Endothelial cell of umbilical vein (primary cell): ENCODE data around the gene KDM5C. TPM values are rescaled to one million over a fixed set of nuclear protein-coding genes. Genes with fewer than 3 reads are reported as not detected.

Experiments used
- BruUV-seq: library from RNA; stranded (reverse); fragments of 400-500 nt; replicated peaks from 2 replicates; lab custom pipeline; 2021; lab: Mats Ljungman, UMichigan
- CTCF ChIA-PET: fragments of 300-600, 350-600 bp; sonication (Branson Sonifier 250); formaldehyde crosslinking; loops from one replicate; lab custom pipeline; 2021; ENCODE audit warnings: antibody characterized with exemption, inconsistent platforms; lab: Charles Lee
- POLR2A ChIA-PET: fragments of 300-600, 350-600 bp; sonication (Branson Sonifier 250); formaldehyde crosslinking; loops from one replicate; lab custom pipeline; 2021; ENCODE audit warnings: antibody characterized with exemption, inconsistent platforms; lab: Charles Lee
- DNase-seq: peaks from one replicate; pipeline ENCODE4 v3.0.0-alpha.2; 2011; ENCODE audit warnings: low read depth, low spot score
- FAIRE-seq: peaks from 2 replicates; lab custom pipeline; 2011; peaks lifted over from hg19 to GRCh38; lab: Jason Lieb, UNC
- H2AFZ ChIP-seq: 2 replicates; pipeline ENCODE4 v1.6.0; 2012; ENCODE audit warnings: low read depth, low read length, control low read depth, inconsistent platforms
- H3K27ac ChIP-seq: 2 replicates; pipeline ENCODE4 v1.5.1; 2011; ENCODE audit warnings: low read depth, mild to moderate bottlenecking, control low read depth, low read length, moderate library complexity; ENCODE audit not compliant: insufficient read depth
- H3K27me3 ChIP-seq, 2 experiments: 2 replicates each; pipeline versions ENCODE4 v1.6.0 to v1.6.1; 2011; ENCODE audit warnings: low read length in 2 of 2, mixed read lengths in 1 of 2; ENCODE audit not compliant: control insufficient read depth in 2 of 2, insufficient read depth in 2 of 2
- H3K36me3 ChIP-seq, 2 experiments: 2 replicates in 1 of 2; 3 replicates in 1 of 2; pipeline ENCODE4 v1.5.1; 2011; ENCODE audit warnings: low read length in 2 of 2, mild to moderate bottlenecking in 1 of 2, moderate library complexity in 1 of 2; ENCODE audit not compliant: control insufficient read depth in 2 of 2, insufficient read depth in 2 of 2; ENCODE audit errors: extremely low read depth in 1 of 2
- H3K4me1 ChIP-seq: 3 replicates; pipeline ENCODE4 v1.5.1; 2011; ENCODE audit warnings: mild to moderate bottlenecking, low read length; ENCODE audit not compliant: control insufficient read depth, insufficient read depth; ENCODE audit errors: extremely low read depth
- H3K4me2 ChIP-seq: 2 replicates; pipeline ENCODE4 v1.6.1; 2011; ENCODE audit warnings: low read length, control low read depth, mixed read lengths; ENCODE audit not compliant: insufficient read depth
- H3K4me3 ChIP-seq, 3 experiments: fragments of 200-600 bp in 1 of 3; sonication (generic), shearing (Covaris generic) in 1 of 3; replicated peaks in 1 of 3; 2 replicates each; pipeline ENCODE4 v1.5.1; 2011 to 2016; ENCODE audit warnings: control low read depth in 3 of 3, low read length in 3 of 3, mild to moderate bottlenecking in 2 of 3, inconsistent platforms in 1 of 3, low read depth in 1 of 3, moderate library complexity in 1 of 3; ENCODE audit not compliant: insufficient read depth in 1 of 3
- H3K79me2 ChIP-seq: 2 replicates; pipeline ENCODE4 v1.6.0; 2012; ENCODE audit warnings: low read length, inconsistent platforms; ENCODE audit not compliant: control insufficient read depth, insufficient read depth
- H3K9ac ChIP-seq: replicated peaks from 2 replicates; pipeline ENCODE3; 2011; ENCODE audit warnings: low read length, control low read depth; ENCODE audit not compliant: insufficient read depth; ENCODE audit errors: extremely low read depth
- H3K9me1 ChIP-seq: replicated peaks from 3 replicates; pipeline ENCODE4 v1.6.0; 2011; ENCODE audit warnings: mild to moderate bottlenecking, low read length; ENCODE audit not compliant: control insufficient read depth, insufficient read depth; ENCODE audit errors: extremely low read depth
- H3K9me3 ChIP-seq: replicated peaks from 2 replicates; pipeline ENCODE4 v1.5.1; 2012; ENCODE audit warnings: low read length, inconsistent platforms; ENCODE audit not compliant: control insufficient read depth, insufficient read depth
- H4K20me1 ChIP-seq: replicated peaks from 2 replicates; pipeline ENCODE3; 2011; ENCODE audit warnings: mild to moderate bottlenecking, low read length; ENCODE audit not compliant: control insufficient read depth, insufficient read depth; ENCODE audit errors: extremely low read depth
- EZH2 ChIP-seq: IDR thresholded peaks from 2 replicates; pipeline ENCODE4 v1.6.1; 2012; ENCODE audit warnings: borderline replicate concordance, low read depth, mild to moderate bottlenecking, moderate library complexity, low read length, inconsistent platforms; ENCODE audit not compliant: severe bottlenecking
- FOS ChIP-seq: IDR thresholded peaks from 2 replicates; pipeline ENCODE4 v1.6.1; 2011; ENCODE audit warnings: mild to moderate bottlenecking, low read length, moderate library complexity, borderline replicate concordance; ENCODE audit not compliant: insufficient read depth
- GATA2 ChIP-seq: IDR thresholded peaks from 2 replicates; pipeline ENCODE4 v1.7.0; 2011; ENCODE audit warnings: low read depth, mild to moderate bottlenecking, moderate library complexity, mixed read lengths, low read length; ENCODE audit not compliant: insufficient read length, insufficient read depth
- JUN ChIP-seq: IDR thresholded peaks from 2 replicates; pipeline ENCODE4 v1.6.1; 2011; ENCODE audit warnings: borderline replicate concordance, low read depth; ENCODE audit not compliant: insufficient read length, insufficient read depth
- MYC ChIP-seq: IDR thresholded peaks from one replicate; pipeline ENCODE4 v1.6.1; 2011; ENCODE audit warnings: mild to moderate bottlenecking, low read depth, low read length
- POLR2A ChIP-seq: IDR thresholded peaks from 2 replicates; pipeline ENCODE4 v1.6.1; 2012; ENCODE audit warnings: low read depth, mild to moderate bottlenecking, control low read depth, low read length
- POLR2AphosphoS5 ChIP-seq: IDR thresholded peaks from 2 replicates; pipeline ENCODE4 v1.6.1; 2012; ENCODE audit warnings: low read depth, mild to moderate bottlenecking, control low read depth, low read length, moderate library complexity; ENCODE audit not compliant: insufficient read depth
- dilution Hi-C: fragments of 300-500 bp; cut with MboI; formaldehyde crosslinking; loops from one replicate; pipeline ENCODE4 v1.15.0; 2019; ENCODE audit warnings: low sequenced_read_pairs; ENCODE audit not compliant: extremely low pct_ligation_motif_present
- intact Hi-C: fragments of 100-400 bp; cut with micrococcal nuclease; formaldehyde crosslinking; loops from one replicate; pipeline ENCODE4 v1.10.0; 2022
- polyA plus RNA-seq, 4 experiments: library from polyadenylated mRNA; depleted of rRNA in 3 of 4; stranded (reverse) in 3 of 4; unstranded in 1 of 4; fragments of >200 nt; gene quantifications; 2 replicates each; pipeline versions ENCODE4 v1.2.1 to v1.2.3, GENCODE V29; 2011 to 2012; ENCODE audit warnings: missing spikeins in 1 of 4
- total RNA-seq: library from RNA; stranded (reverse); gene quantifications from 2 replicates; pipeline ENCODE4 v1.2.3, GENCODE V29; 2021
- TF ChIP-seq, protein P1 (sequence below): IDR thresholded peaks from 2 replicates; pipeline ENCODE4 v1.6.1; 2011; ENCODE audit not compliant: insufficient read depth, insufficient read length
- TF ChIP-seq, protein P2 (sequence below), 2 donors: IDR thresholded peaks; 1 replicate in 1 of 2; 2 replicates in 1 of 2; pipeline ENCODE4 v1.5.1; 2011; ENCODE audit warnings: low read length in 2 of 2, mild to moderate bottlenecking in 2 of 2, moderate library complexity in 2 of 2, control low read depth in 1 of 2, inconsistent platforms in 1 of 2, low read depth in 1 of 2; ENCODE audit not compliant: insufficient read depth in 1 of 2; ENCODE audit errors: extremely low read depth in 1 of 2

Gene KDM5C
- total and polyA plus RNA-seq, 2 donors (not counting 3 experiments of a cell fraction or from before 2014, with no cell fraction given): 44.7 to 78.7 TPM

DNA sequence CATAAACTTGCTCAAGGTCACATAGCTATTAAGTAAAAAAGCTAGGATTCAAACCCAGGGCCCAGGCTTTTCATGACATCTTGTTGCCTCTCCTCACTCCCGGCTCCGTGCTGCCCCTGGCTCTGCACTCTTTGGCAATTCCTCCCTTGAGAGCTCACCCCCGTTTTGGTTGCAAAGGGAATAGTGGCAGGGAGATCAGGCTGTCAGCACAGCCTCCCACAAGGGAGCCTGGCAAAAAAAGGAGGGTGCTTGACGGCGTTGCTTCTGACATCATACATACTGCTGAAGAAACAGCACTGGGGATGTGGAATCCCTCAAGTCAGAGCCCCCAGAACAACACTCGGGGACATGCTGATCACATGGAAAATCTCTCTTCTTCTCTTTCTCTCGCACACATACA, 35.8 kb upstream of the KDM5C start:
- peaks cover 13% of the 10 kb centered on the region for H3K4me1 ChIP-seq
- intact Hi-C loops (no loop called here), dilution Hi-C loops (no loop called here)
- BruUV-seq: no TSS peak
- ChIA-PET POLR2A (no interaction called here), CTCF (no interaction called here)
- no peaks in the 10 kb centered on the region for H4K20me1 ChIP-seq
- H3K27me3 ChIP-seq: no peaks in the 10 kb centered on the region
- no peak for DNase-seq
- H3K9me3 ChIP-seq: no peaks in the 10 kb centered on the region
- no peak overlapping the region for H3K9ac ChIP-seq
- H3K4me2 ChIP-seq: no peak overlapping the region
- H3K27ac ChIP-seq: no peak overlapping the region
- no peaks in the 10 kb centered on the region for H3K79me2 ChIP-seq
- no peak overlapping the region for H2AFZ ChIP-seq
- TF ChIP-seq, protein P1, sequence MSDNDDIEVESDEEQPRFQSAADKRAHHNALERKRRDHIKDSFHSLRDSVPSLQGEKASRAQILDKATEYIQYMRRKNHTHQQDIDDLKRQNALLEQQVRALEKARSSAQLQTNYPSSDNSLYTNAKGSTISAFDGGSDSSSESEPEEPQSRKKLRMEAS: no peak
- TF ChIP-seq EZH2: no peak
- no peak for TF ChIP-seq GATA2
- TF ChIP-seq POLR2AphosphoS5: no peak
- TF ChIP-seq JUN: no peak
- H3K9me1 ChIP-seq: no peaks in the 10 kb centered on the region
- H3K36me3 ChIP-seq: no peaks in the 10 kb centered on the region
- no peak for FAIRE-seq
- H3K4me3 ChIP-seq: no peak overlapping the region

DNA sequence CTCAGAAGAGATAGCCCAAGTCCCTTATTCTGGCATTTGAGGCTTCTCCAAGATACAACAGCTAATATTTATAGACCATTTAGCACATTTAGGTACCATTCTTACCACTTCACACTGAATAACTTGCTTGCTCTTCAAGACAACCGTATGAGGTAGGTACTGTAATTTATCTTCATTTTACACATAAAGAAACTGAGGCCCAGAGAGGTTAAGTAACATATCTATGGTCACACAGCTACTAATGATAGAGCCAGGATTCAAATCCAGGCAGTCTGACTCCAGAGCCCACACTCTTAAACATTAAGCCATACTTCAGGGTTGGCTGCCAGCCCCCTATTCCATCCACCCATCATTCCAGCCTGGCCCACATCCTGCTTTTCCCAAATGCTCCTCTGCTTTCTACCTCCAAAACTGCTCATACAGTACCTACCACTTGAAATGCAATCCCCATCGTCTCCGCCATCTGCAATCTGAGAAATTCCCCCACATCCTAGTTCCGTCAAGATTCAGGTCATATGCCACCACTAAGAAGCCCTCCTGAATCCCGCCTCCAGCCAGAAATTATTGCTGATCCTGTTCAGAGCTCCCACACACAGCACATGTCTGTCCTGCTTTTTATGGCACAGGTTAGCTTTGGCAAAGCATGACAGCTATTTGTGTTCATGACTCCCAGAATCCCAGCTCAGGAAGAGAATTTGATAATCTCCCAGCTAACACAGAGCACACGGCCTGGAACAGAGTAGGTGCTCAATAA, 32.8 kb upstream of the KDM5C start:
- no peak overlapping the region for H3K4me3 ChIP-seq
- H3K36me3 ChIP-seq: no peaks in the 10 kb centered on the region
- CTCF ChIA-PET: no interaction called here
- no peak overlapping the region for H3K27ac ChIP-seq
- FAIRE-seq (no peak), DNase-seq (no peak)
- no peaks in the 10 kb centered on the region for H3K9me1 ChIP-seq
- H2AFZ ChIP-seq: no peak overlapping the region
- BruUV-seq: no TSS peak
- H3K79me2 ChIP-seq: no peaks in the 10 kb centered on the region
- POLR2A ChIA-PET: no interaction called here
- TF ChIP-seq POLR2AphosphoS5 (no peak), EZH2 (no peak), MYC (no peak), FOS (no peak), POLR2A (no peak), JUN (no peak), GATA2 (no peak)
- TF ChIP-seq, protein P2, sequence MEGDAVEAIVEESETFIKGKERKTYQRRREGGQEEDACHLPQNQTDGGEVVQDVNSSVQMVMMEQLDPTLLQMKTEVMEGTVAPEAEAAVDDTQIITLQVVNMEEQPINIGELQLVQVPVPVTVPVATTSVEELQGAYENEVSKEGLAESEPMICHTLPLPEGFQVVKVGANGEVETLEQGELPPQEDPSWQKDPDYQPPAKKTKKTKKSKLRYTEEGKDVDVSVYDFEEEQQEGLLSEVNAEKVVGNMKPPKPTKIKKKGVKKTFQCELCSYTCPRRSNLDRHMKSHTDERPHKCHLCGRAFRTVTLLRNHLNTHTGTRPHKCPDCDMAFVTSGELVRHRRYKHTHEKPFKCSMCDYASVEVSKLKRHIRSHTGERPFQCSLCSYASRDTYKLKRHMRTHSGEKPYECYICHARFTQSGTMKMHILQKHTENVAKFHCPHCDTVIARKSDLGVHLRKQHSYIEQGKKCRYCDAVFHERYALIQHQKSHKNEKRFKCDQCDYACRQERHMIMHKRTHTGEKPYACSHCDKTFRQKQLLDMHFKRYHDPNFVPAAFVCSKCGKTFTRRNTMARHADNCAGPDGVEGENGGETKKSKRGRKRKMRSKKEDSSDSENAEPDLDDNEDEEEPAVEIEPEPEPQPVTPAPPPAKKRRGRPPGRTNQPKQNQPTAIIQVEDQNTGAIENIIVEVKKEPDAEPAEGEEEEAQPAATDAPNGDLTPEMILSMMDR (IDR thresholded peaks at IDR 0.05; ENCODE audit: extremely low read depth in 1 of 2, insufficient read depth in 1 of 2, low read depth in 1 of 2, low read length in 2 of 2): no peak
- TF ChIP-seq, protein P1: no peak
- dilution Hi-C loops (no loop called here), intact Hi-C loops (no loop called here)
- peaks cover 2% of the 10 kb centered on the region for H3K4me1 ChIP-seq
- H4K20me1 ChIP-seq: no peaks in the 10 kb centered on the region
- H3K27me3 ChIP-seq: no peaks in the 10 kb centered on the region
- H3K4me2 ChIP-seq: no peak overlapping the region
- H3K9me3 ChIP-seq: no peaks in the 10 kb centered on the region
- no peak overlapping the region for H3K9ac ChIP-seq
